Activated CD8-positive, alpha-beta memory T cell treated with anti-CD3 and anti-CD28 coated beads for 1 hour (primary cell): Measurements from ENCODE around the gene TXLNB.
"Not testable (repeated sequence)": the region's sequence is repeated elsewhere in the genome, so short reads cannot be mapped to it uniquely, and the experiment has no call there.

Experiments used
- DNase-seq, 2 donors: peaks; one replicate each; pipeline ENCODE4 v3.0.0-alpha.2; 2020; ENCODE audit warnings: low read depth in 1 of 2; ENCODE audit errors: extremely low read depth in 1 of 2

The TXLNB gene

GRCh38 chr6:139240161-139241010 is 51.4 kb downstream of the TXLNB start:
- no peak for DNase-seq

DNA sequence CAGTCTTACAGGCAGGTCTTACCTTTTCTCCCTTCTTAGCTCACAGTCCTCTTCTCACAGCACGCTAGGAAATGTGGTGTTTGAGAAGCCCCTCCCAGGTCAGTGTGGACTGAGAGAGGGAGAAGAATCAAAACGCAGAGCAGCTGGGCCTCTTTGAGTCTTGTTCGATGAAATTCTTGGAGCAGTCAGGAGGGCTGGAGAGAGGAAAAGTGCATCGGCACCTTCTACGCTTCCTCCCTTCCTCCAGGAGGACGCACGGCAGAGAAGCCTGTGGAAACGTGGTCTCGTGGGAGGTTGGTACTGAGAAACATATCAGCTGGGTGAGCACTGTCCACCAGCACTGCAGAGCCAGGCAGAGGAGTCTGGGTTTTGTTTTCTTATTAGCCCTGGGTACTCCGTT is 52.7 kb downstream of the TXLNB start:
- DNase-seq = no peak

- DNase-seq = no peak
Measured at GRCh38 chr6:139236105-139236504, 55.7 kb downstream of the TXLNB start.

- DNase-seq = no peak
Measured at GRCh38 chr6:139235661-139236060, 56.1 kb downstream of the TXLNB start.

DNA sequence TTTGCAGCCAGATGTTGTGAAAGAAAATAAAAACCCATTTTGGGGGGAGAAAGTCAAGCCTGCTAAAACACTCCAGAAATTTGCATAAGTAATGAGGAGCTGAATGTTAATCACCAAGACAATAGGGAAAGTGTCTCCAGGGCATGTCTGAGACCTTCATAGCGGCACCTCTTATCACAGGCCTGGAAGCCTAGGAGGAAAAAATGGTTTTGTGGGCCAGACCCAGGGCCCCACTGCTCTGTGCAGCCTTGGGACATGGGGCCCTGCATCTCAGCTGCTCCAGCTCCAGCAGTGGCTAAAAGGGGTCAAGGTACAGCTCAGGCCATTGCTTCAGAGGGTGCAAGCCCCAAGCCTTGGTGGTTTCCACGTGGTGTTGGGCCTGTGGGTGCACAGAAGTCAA is 57.6 kb downstream of the TXLNB start:
- not testable (repeated sequence) for DNase-seq

DNA sequence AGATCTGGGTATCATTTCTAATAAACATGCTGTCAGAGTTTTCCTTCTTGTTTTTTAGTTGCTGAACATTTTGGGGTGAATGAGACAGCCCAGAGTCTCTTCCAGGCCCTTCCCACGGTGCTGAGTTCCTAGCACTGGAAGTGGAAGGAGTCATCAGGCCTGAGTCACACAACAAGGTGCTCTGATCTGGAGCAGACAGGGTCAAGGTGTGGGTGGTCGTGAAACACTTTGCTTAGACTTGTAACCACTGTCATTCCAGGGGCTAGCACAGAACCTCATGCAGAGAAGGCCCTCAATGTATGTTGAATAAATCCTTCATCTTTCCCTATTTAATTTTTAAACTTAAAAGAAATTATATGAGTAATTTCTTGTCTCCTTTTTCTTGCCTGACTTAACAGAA is 60.6 kb downstream of the TXLNB start:
- DNase-seq = no peak

DNA sequence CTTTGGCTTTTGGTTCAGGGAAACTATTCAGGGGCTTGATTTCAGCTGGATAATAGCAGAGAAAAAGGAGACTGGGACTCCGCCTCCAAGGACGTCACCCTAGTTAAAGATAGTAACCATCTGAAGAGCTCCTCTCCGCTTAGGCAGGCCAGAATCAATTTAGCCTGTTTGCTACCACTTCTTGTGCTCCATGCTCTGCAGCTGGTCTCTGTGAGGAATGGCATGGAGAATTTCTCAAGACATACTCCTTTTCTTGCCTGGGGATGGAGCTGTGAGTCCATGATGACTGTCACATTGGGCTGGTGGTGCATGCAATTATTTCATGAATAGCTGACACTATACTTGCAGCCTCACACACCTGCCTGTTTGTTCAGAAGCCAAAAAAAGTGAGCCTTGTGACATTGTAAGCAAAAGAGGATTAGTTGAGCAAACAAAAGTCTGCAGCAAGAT is 61.4 kb downstream of the TXLNB start:
- DNase-seq = no peak

- not testable (repeated sequence) for DNase-seq
Measured at GRCh38 chr6:139228387-139228786, 63.4 kb downstream of the TXLNB start.

- no peak for DNase-seq
Measured at GRCh38 chr6:139219746-139220145, 72.1 kb downstream of the TXLNB start.

DNA sequence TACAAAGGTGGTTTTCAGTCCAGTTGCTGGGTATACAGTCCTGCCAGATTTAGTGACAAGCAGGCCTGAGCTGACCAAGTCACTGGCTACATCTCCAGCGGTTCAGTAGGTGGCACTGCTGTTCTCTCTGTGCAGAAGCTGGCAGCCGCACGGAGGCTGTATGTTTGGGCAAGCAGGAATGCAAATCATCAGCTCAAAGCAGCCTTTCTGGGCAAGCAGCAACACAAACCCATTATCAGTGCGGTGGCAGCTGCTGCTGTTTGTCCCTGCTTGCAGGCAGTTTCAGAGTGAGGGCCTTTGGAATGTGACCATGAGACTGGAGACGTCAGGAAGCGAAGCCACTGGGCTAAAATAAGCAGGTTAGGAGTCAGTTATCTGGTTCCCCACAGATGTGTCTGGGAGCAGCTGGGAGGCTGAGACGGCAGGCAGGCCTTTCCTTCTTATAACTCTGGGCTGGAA is 72.5 kb downstream of the TXLNB start:
- DNase-seq = peak; percentile 46 to 48

DNA sequence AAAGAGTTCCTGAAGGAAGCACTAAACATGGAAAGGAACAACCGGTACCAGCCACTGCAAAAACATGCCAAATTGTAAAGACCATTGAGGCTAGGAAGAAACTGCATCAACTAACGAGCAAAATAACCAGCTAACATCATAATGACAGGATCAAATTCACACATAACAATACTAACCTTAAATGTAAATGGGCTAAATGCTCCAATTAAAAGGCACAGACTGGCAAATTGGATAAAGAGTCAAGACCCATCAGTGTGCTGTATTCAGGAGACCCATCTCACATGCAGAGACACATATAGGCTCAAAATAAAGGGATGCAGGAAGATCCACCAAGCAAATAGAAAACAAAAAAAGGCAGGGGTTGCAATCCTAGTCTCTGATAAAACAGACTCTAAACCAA is 79.3 kb downstream of the TXLNB start:
- not testable (repeated sequence) for DNase-seq

DNA sequence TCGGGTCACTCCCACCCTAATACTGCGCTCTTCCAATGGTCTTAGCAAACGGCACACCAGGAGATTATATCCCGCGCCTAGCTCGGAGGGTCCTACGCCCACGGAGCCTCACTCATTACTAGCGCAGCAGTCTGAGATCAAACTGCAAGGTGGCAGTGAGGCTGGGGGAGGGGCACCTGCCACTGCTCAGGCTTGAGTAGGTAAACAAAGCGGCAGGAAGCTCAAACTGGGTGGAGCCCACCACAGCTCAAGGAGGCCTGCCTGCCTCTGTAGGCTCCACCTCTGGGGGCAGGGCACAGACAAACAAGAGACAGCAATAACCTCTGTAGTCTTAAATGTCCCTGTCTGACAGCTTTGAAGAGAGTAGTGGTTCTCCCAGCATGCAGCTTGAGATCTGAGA is 81.0 kb downstream of the TXLNB start:
- not testable (repeated sequence) for DNase-seq

DNA sequence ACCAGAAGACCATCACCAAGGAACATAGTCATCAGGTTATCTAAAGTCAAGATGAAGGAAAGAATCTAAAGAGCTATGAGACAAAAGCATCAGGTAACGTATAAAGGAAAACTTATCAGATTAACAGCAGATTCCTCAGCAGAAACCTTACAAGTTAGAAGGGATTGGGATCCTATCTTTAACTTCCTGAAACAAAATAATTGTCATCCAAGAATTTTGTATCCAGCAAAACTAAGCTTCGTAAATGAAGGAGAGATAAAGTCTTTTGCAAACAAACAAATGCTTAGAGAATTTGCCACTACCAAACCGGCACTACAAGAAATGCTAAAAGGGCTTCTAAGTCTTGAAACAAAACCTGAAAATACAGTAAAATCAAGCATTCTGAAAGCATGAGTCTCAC is 86.0 kb downstream of the TXLNB start:
- DNase-seq = no peak

GRCh38 chr6:139204978-139205377 is 86.8 kb downstream of the TXLNB start:
- no peak for DNase-seq

DNA sequence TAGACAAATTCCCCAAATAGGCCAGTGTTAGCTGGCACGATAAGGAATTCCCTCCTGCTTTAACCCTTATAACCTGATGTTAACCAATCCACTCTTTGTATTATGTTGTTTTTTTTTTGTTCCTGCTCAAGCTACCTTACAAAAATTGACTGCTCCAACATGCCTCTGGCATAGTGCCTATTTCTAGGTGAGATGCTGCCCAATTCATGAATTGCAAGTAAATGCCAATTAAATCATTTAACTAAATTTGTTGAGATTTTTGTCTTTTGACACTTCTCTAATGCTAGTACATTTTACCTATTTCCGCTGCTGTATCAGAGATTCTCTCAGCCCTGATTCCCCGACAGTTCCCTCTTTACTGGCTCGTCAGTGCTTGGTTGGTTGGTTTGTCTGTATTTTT is 90.4 kb downstream of the TXLNB start:
- no peak for DNase-seq

DNA sequence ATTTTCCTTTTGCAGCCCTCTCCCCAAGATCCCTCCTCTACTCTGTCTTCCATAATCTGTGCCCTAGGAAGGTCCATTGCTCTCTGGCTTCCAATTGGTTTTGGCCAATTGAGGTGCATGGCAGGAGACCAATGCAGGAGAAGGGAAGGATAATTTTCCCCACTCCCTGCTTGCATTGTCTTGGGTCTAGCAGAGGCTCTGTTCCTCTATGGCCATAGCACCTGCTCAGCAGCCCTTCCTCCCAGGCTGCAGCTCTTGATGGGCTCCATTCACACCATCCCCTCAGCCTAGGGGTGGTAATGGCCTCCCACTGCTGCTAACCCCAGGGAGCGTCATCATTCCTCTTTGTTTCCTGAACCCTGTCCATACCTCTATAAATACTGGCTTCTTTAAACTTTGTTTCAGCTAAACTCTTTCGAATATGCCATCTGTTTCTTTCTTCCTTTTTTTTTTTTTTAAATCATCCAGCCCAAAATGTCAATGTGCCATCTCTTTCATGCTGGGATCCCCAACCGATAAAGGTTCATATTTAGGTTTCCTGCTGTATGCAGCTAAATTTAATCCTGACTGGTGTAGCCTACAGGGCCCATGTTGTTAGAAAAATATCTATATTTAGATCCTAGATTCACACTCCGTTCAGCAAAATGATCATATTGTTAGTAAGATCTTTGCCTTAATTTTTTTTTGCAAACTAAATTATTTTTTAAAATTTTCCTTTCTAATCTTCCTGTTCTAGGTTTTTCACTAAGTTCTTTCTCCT is 93.1 kb downstream of the TXLNB start:
- no peak for DNase-seq

DNA sequence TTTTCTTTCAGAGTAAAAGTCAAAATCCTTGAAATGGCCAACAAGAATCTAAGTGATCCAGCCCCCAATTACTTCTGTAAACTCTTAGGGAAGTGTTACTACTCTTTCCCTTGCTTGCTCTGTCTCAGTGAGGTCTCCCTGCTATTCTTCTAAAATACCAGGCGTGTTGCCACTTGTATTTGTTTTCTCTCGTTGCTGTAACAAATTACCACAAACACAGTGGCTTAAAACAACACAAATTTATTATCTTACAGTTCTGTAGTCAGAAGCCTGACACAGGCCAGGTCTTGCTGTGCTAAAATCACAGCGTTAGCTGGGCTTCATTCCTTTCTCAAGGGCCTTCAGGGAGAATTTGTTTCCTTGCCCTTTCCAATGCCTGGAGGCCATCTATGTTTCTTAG is 97.1 kb downstream of the TXLNB start:
- no peak for DNase-seq
